Ovary (tissue), 3 donors: Measurements from ENCODE around the gene CACNG7.
"Not testable (repeated sequence)": the region's sequence is repeated elsewhere in the genome, so short reads cannot be mapped to it uniquely, and the experiment has no call there.

Experiments used
- CTCF ChIP-seq, 3 donors: fragments of 450-650 bp in 2 of 3; fragments of 200-600 bp in 1 of 3; IDR thresholded peaks; one replicate each; pipeline versions ENCODE4 v1.5.1 to v1.8.0; 2016 to 2022; ENCODE audit warnings: antibody characterized with exemption in 3 of 3, mild to moderate bottlenecking in 1 of 3
- EP300 ChIP-seq: sonication (generic); formaldehyde crosslinking; IDR thresholded peaks from one replicate; pipeline ENCODE4 v1.6.1; 2017; ENCODE audit warnings: antibody characterized with exemption
- POLR2A ChIP-seq: fragments of 450-650 bp; IDR thresholded peaks from one replicate; pipeline ENCODE4 v1.6.1; 2017; ENCODE audit warnings: antibody characterized with exemption, mild to moderate bottlenecking, moderate library complexity
- donor health status: DM: no; HTN: no; CAD: no.

GRCh38 chr19:53869805-53870484 lies 39.1 kb upstream of the CACNG7 start:
- TF ChIP-seq CTCF (IDR thresholded peaks at IDR 0.05); POLR2A; EP300: not testable (repeated sequence)
